Measurements from ENCODE around the gene HMGN3. TPM values are rescaled to one million over a fixed set of nuclear protein-coding genes. Genes with fewer than 3 reads are reported as not detected.

HMGN3 gene
- total RNA-seq, 4 donors from 2014 or later: 36.0 to 48.7 (median 39.7) TPM

GRCh38 chr6:79152269-79152737 lies 82.2 kb downstream of the HMGN3 start:
- Histone ChIP-seq H3K36me3 (no peaks in the 10 kb centered on the region), H3K27ac (no peak overlapping the region), H3K4me1 (peaks cover 3 to 7% of the 10 kb centered on the region in 2 donors), H3K4me3 (no peak overlapping the region), H3K9me3 (no peaks in the 10 kb centered on the region), H3K27me3 (no peaks in the 10 kb centered on the region)
- intact Hi-C loops (cut with DNase I; ENCODE audit: low total_unique reads) (loop anchor here (5.0 kb wide), 1 partner anchor 75 kb away; the partner anchor contains the start of gene PHIP), in situ Hi-C loops (cut with MboI; ENCODE audit: low sequenced_read_pairs in 4 of 4) (no loop called here)
- ATAC-seq: no peak
- TF ChIP-seq POLR2A (IDR thresholded peaks at IDR 0.05) (no peak), CTCF (IDR thresholded peaks at IDR 0.05 in 4 of 5, conservative IDR thresholded peaks at IDR 0.05 in 1 of 5) (no peak)
- no peak for DNase-seq

Other genes starting within 250 kb of the HMGN3 start
- 10 to 100 TPM; 10.9 to 25.1 (median 16.6) TPM for gene PHIP, start 156.4 kb downstream of the HMGN3 start, total RNA-seq

All from gastrocnemius medialis (tissue), 4 donors.